Activated T-helper 2 cell treated with anti-CD3 and anti-CD28 coated beads, Interferon-gamma antibody, Interleukin-2, Interleukin-4, amounts not matched to agents 10 μg/mL and 5 μg/mL and 100 μg/mL, durations not matched to agents 14 hours and 24 hours and 36 hours (primary cell): ENCODE results near the gene LLGL2. TPM values are rescaled to one million over a fixed set of nuclear protein-coding genes. Genes with fewer than 3 reads are reported as not detected.

Source experiments
- DNase-seq: peaks from one replicate; pipeline ENCODE4 v3.0.0; 2021; ENCODE audit warnings: low spot score
- H3K27ac Mint-ChIP-seq: one replicate; pipeline ENCODE4 v1.8.0; 2021; ENCODE audit warnings: mixed read lengths
- H3K27me3 Mint-ChIP-seq: one replicate; pipeline ENCODE4 v1.8.0; 2021; ENCODE audit warnings: low read depth, mixed read lengths
- H3K36me3 Mint-ChIP-seq: one replicate; pipeline ENCODE4 v1.8.0; 2021; ENCODE audit warnings: low read depth, mixed read lengths
- H3K4me1 Mint-ChIP-seq: one replicate; pipeline ENCODE4 v1.8.0; 2021; ENCODE audit warnings: low read depth, mixed read lengths
- H3K4me3 Mint-ChIP-seq: one replicate; pipeline ENCODE4 v1.8.0; 2021; ENCODE audit warnings: low read depth, mild to moderate bottlenecking, moderate library complexity, mixed read lengths
- H3K9me3 Mint-ChIP-seq: one replicate; pipeline ENCODE4 v1.8.0; 2021; ENCODE audit warnings: mixed read lengths
- intact Hi-C: fragments of 100-400 bp; cut with micrococcal nuclease; formaldehyde crosslinking; loops from one replicate; pipeline ENCODE4 v1.15.1; 2023
- total RNA-seq: library from RNA; stranded (reverse); gene quantifications from 2 replicates; pipeline ENCODE4 v1.2.3, GENCODE V29; 2022

LLGL2 gene
- total RNA-seq, 1 donor from 2014 or later, result 13.5 TPM

GRCh38 chr17:75611851-75612429, 86.4 kb downstream of the LLGL2 start:
- no peak overlapping the region for H3K27ac Mint-ChIP-seq
- no peak overlapping the region for H3K4me3 Mint-ChIP-seq
- intact Hi-C loops, result no loop called here
- H3K9me3 Mint-ChIP-seq, result no peaks in the 10 kb centered on the region
- H3K27me3 Mint-ChIP-seq, result no peaks in the 10 kb centered on the region
- H3K4me1 Mint-ChIP-seq, result no peaks in the 10 kb centered on the region
- H3K36me3 Mint-ChIP-seq, result no peaks in the 10 kb centered on the region
- DNase-seq, result no peak

GRCh38 chr17:75612906-75613626, 87.6 kb downstream of the LLGL2 start:
- Mint-ChIP-seq H3K36me3 (no peaks in the 10 kb centered on the region), H3K27me3 (no peaks in the 10 kb centered on the region), H3K9me3 (no peaks in the 10 kb centered on the region), H3K27ac (no peak overlapping the region), H3K4me3 (no peak overlapping the region), H3K4me1 (no peaks in the 10 kb centered on the region)
- no peak for DNase-seq
- intact Hi-C loops, result no loop called here

GRCh38 chr17:75614006-75614405, 88.5 kb downstream of the LLGL2 start:
- H3K4me3 Mint-ChIP-seq, result no peak overlapping the region
- H3K36me3 Mint-ChIP-seq, result no peaks in the 10 kb centered on the region
- no peak overlapping the region for H3K27ac Mint-ChIP-seq
- no peaks in the 10 kb centered on the region for H3K9me3 Mint-ChIP-seq
- intact Hi-C loops, result no loop called here
- no peaks in the 10 kb centered on the region for H3K4me1 Mint-ChIP-seq
- H3K27me3 Mint-ChIP-seq, result no peaks in the 10 kb centered on the region
- no peak for DNase-seq

- Mint-ChIP-seq H3K27me3 (no peaks in the 10 kb centered on the region), H3K36me3 (no peaks in the 10 kb centered on the region), H3K27ac (no peak overlapping the region), H3K4me3 (no peak overlapping the region), H3K9me3 (no peaks in the 10 kb centered on the region), H3K4me1 (no peaks in the 10 kb centered on the region)
- intact Hi-C loops, result no loop called here
- DNase-seq, result no peak
Measured at GRCh38 chr17:75614556-75615270, 89.2 kb downstream of the LLGL2 start.

- no peaks in the 10 kb centered on the region for H3K4me1 Mint-ChIP-seq
- H3K4me3 Mint-ChIP-seq, result no peak overlapping the region
- H3K27ac Mint-ChIP-seq, result no peak overlapping the region
- H3K36me3 Mint-ChIP-seq, result no peaks in the 10 kb centered on the region
- intact Hi-C loops, result no loop called here
- no peaks in the 10 kb centered on the region for H3K9me3 Mint-ChIP-seq
- H3K27me3 Mint-ChIP-seq, result no peaks in the 10 kb centered on the region
- no peak for DNase-seq
Measured at GRCh38 chr17:75615301-75615700, 89.8 kb downstream of the LLGL2 start.

- Mint-ChIP-seq H3K27me3 (no peaks in the 10 kb centered on the region), H3K27ac (no peak overlapping the region), H3K36me3 (no peaks in the 10 kb centered on the region), H3K4me3 (no peak overlapping the region), H3K4me1 (no peaks in the 10 kb centered on the region), H3K9me3 (no peaks in the 10 kb centered on the region)
- DNase-seq, result no peak
- intact Hi-C loops, result no loop called here
Measured at GRCh38 chr17:75616521-75617122, 91.1 kb downstream of the LLGL2 start.

- Mint-ChIP-seq H3K27ac (no peak overlapping the region), H3K9me3 (no peaks in the 10 kb centered on the region), H3K36me3 (no peaks in the 10 kb centered on the region), H3K4me1 (no peaks in the 10 kb centered on the region), H3K4me3 (no peak overlapping the region), H3K27me3 (no peaks in the 10 kb centered on the region)
- intact Hi-C loops, result no loop called here
- DNase-seq, result no peak
Measured at GRCh38 chr17:75617218-75617617, 91.7 kb downstream of the LLGL2 start.

GRCh38 chr17:75617675-75618074, 92.2 kb downstream of the LLGL2 start:
- no peak for DNase-seq
- intact Hi-C loops, result no loop called here
- Mint-ChIP-seq H3K4me3 (no peak overlapping the region), H3K36me3 (no peaks in the 10 kb centered on the region), H3K4me1 (no peaks in the 10 kb centered on the region), H3K9me3 (no peaks in the 10 kb centered on the region), H3K27me3 (no peaks in the 10 kb centered on the region), H3K27ac (no peak overlapping the region)

GRCh38 chr17:75619506-75620431, 94.3 kb downstream of the LLGL2 start:
- intact Hi-C loops, result no loop called here
- H3K4me1 Mint-ChIP-seq, result no peaks in the 10 kb centered on the region
- H3K9me3 Mint-ChIP-seq, result no peaks in the 10 kb centered on the region
- DNase-seq, result no peak
- H3K27ac Mint-ChIP-seq, result no peak overlapping the region
- no peaks in the 10 kb centered on the region for H3K27me3 Mint-ChIP-seq
- no peak overlapping the region for H3K4me3 Mint-ChIP-seq
- H3K36me3 Mint-ChIP-seq, result no peaks in the 10 kb centered on the region

GRCh38 chr17:75621489-75621888, 96.0 kb downstream of the LLGL2 start:
- H3K27me3 Mint-ChIP-seq, result no peaks in the 10 kb centered on the region
- no peaks in the 10 kb centered on the region for H3K9me3 Mint-ChIP-seq
- intact Hi-C loops, result no loop called here
- H3K36me3 Mint-ChIP-seq, result no peaks in the 10 kb centered on the region
- no peak overlapping the region for H3K27ac Mint-ChIP-seq
- DNase-seq, result no peak
- no peak overlapping the region for H3K4me3 Mint-ChIP-seq
- H3K4me1 Mint-ChIP-seq, result no peaks in the 10 kb centered on the region

- H3K27ac Mint-ChIP-seq, result no peak overlapping the region
- H3K4me1 Mint-ChIP-seq, result no peaks in the 10 kb centered on the region
- no peaks in the 10 kb centered on the region for H3K27me3 Mint-ChIP-seq
- H3K36me3 Mint-ChIP-seq, result no peaks in the 10 kb centered on the region
- no peak overlapping the region for H3K4me3 Mint-ChIP-seq
- H3K9me3 Mint-ChIP-seq, result no peaks in the 10 kb centered on the region
- no peak for DNase-seq
- intact Hi-C loops, result no loop called here
Measured at GRCh38 chr17:75622076-75622475, 96.6 kb downstream of the LLGL2 start.

- H3K27ac Mint-ChIP-seq, result no peak overlapping the region
- intact Hi-C loops, result no loop called here
- H3K9me3 Mint-ChIP-seq, result no peaks in the 10 kb centered on the region
- H3K4me3 Mint-ChIP-seq, result no peak overlapping the region
- no peaks in the 10 kb centered on the region for H3K27me3 Mint-ChIP-seq
- DNase-seq, result no peak
- no peaks in the 10 kb centered on the region for H3K36me3 Mint-ChIP-seq
- no peaks in the 10 kb centered on the region for H3K4me1 Mint-ChIP-seq
Measured at GRCh38 chr17:75622771-75623273, 97.3 kb downstream of the LLGL2 start.
